GM19468 (cell line): ENCODE measurements around the gene DST.
"Not testable (repeated sequence)": the region's sequence is repeated elsewhere in the genome, so short reads cannot be mapped to it uniquely, and the experiment has no call there.

ENCODE experiments used
- ATAC-seq: cut with Tn5 transposase; IDR thresholded peaks from one replicate; pipeline ENCODE4 v1.9.1; 2021; ENCODE audit warnings: mild to moderate bottlenecking, moderate library complexity, moderate number of reproducible peaks; ENCODE audit not compliant: unreplicated experiment; ENCODE audit errors: extremely low read depth

The DST gene

GRCh38 chr6:56496650-56497049 lies 146.0 kb downstream of the DST start:
- not testable (repeated sequence) for ATAC-seq

GRCh38 chr6:56495654-56496053 lies 147.0 kb downstream of the DST start:
- no peak for ATAC-seq

GRCh38 chr6:56491606-56492328 lies 150.9 kb downstream of the DST start:
- ATAC-seq, result no peak

GRCh38 chr6:56490993-56491392 lies 151.7 kb downstream of the DST start:
- no peak for ATAC-seq

GRCh38 chr6:56489559-56489958 lies 153.1 kb downstream of the DST start:
- ATAC-seq, result no peak

GRCh38 chr6:56488281-56488680 lies 154.4 kb downstream of the DST start:
- ATAC-seq, result no peak

GRCh38 chr6:56486681-56487080 lies 156.0 kb downstream of the DST start:
- ATAC-seq, result no peak

- ATAC-seq, result no peak
Measured at GRCh38 chr6:56484669-56485068, 158.0 kb downstream of the DST start.

- ATAC-seq, result no peak
Measured at GRCh38 chr6:56483929-56484328, 158.8 kb downstream of the DST start.

GRCh38 chr6:56482525-56482924 lies 160.2 kb downstream of the DST start:
- ATAC-seq, result no peak

- no peak for ATAC-seq
Measured at GRCh38 chr6:56481957-56482356, 160.7 kb downstream of the DST start.

- no peak for ATAC-seq
Measured at GRCh38 chr6:56480654-56481337, 161.9 kb downstream of the DST start.

GRCh38 chr6:56480246-56480645 lies 162.4 kb downstream of the DST start:
- no peak for ATAC-seq

- no peak for ATAC-seq
Measured at GRCh38 chr6:56479381-56479780, 163.3 kb downstream of the DST start.

GRCh38 chr6:56478202-56478601 lies 164.5 kb downstream of the DST start:
- no peak for ATAC-seq

- no peak for ATAC-seq
Measured at GRCh38 chr6:56477241-56477640, 165.4 kb downstream of the DST start.

GRCh38 chr6:56475736-56476457 lies 166.8 kb downstream of the DST start:
- no peak for ATAC-seq

GRCh38 chr6:56474532-56474931 lies 168.2 kb downstream of the DST start:
- no peak for ATAC-seq

- no peak for ATAC-seq
Measured at GRCh38 chr6:56463443-56463842, 179.2 kb downstream of the DST start.

GRCh38 chr6:56459030-56459805 lies 183.5 kb downstream of the DST start:
- ATAC-seq, result no peak
